ENCODE results near the gene RAB10. TPM values are rescaled to one million over a fixed set of nuclear protein-coding genes. Genes with fewer than 3 reads are reported as not detected.

Gene RAB10
- total RNA-seq, 1 experiment from 2014 or later: 130 TPM

DNA sequence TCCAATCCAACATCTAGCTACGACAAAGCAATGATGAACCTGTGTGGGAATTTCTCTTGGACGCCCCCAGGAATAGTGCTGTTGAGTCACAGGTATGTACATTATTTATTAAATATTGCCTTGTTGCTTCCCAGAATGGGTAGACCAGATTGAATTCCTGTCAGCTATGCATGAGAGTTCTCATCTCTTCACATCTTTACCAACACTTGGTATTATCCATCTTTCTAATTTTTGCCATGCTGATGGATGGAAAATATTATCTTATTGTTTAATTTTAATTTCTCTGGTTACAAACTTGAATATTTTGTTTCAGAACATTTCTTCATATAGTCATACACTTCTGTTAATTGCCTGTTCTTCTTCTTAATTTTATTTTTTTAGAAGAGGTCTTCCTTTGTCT is 9.6 kb upstream of the RAB10 start:
- no peaks in the 10 kb centered on the region for H3K27me3 ChIP-seq (ENCODE audit: insufficient read depth, low read length)
- no peak overlapping the region for H4K5ac ChIP-seq (ENCODE audit: insufficient read length, low read depth, low read length)
- H3K14ac ChIP-seq (ENCODE audit: insufficient read depth, low read length): no peak overlapping the region
- no peaks in the 10 kb centered on the region for H3K36me3 Mint-ChIP-seq (ENCODE audit: insufficient read depth in 1 of 3, low read depth in 3 of 3)
- no peak overlapping the region for H3K27ac Mint-ChIP-seq
- H2AFZ ChIP-seq (ENCODE audit: low read length): no peak overlapping the region
- H2BK120ac ChIP-seq (ENCODE audit: low read depth, low read length, poor library complexity, severe bottlenecking): no peak overlapping the region
- no peak overlapping the region for H3K23ac ChIP-seq (ENCODE audit: insufficient read length, low read depth, low read length)
- H3K4me1 Mint-ChIP-seq: peaks cover 3% of the 10 kb centered on the region in 2 experiments; a peak in 2 of 4 replicates
- H3K9me3 ChIP-seq (ENCODE audit: control insufficient read depth, low read depth, low read length): no peaks in the 10 kb centered on the region
- H4K8ac ChIP-seq (replicated peaks; ENCODE audit: insufficient read length, low read depth, low read length): no peak overlapping the region
- no peak overlapping the region for H3K4me3 Mint-ChIP-seq
- H2BK15ac ChIP-seq (ENCODE audit: low read depth, low read length): no peak overlapping the region
- H3T11ph ChIP-seq (ENCODE audit: low read length): no peak overlapping the region
- H3K56ac ChIP-seq (ENCODE audit: insufficient read length, low read depth, low read length): no peak overlapping the region
- no peak overlapping the region for H4K91ac ChIP-seq (ENCODE audit: insufficient read length, low read depth, low read length)
- H3K9ac ChIP-seq (ENCODE audit: extremely low read depth, insufficient read length, low read length): no peak overlapping the region
- no peaks in the 10 kb centered on the region for H4K20me1 ChIP-seq (ENCODE audit: control insufficient read depth, insufficient read depth, insufficient read length)
- no peak overlapping the region for H2BK20ac ChIP-seq (ENCODE audit: low read depth, low read length, poor library complexity, severe bottlenecking)
- no peaks in the 10 kb centered on the region; the same call in 1 of the 2 replicates for H3K27me3 Mint-ChIP-seq (ENCODE audit: low read depth)
- no peak overlapping the region for H2BK12ac ChIP-seq (ENCODE audit: insufficient read length, low read depth, low read length)
- H3K79me1 ChIP-seq (ENCODE audit: insufficient read depth, low read depth, low read length, poor library complexity, severe bottlenecking): no peaks in the 10 kb centered on the region
- TF ChIP-seq, protein P1, sequence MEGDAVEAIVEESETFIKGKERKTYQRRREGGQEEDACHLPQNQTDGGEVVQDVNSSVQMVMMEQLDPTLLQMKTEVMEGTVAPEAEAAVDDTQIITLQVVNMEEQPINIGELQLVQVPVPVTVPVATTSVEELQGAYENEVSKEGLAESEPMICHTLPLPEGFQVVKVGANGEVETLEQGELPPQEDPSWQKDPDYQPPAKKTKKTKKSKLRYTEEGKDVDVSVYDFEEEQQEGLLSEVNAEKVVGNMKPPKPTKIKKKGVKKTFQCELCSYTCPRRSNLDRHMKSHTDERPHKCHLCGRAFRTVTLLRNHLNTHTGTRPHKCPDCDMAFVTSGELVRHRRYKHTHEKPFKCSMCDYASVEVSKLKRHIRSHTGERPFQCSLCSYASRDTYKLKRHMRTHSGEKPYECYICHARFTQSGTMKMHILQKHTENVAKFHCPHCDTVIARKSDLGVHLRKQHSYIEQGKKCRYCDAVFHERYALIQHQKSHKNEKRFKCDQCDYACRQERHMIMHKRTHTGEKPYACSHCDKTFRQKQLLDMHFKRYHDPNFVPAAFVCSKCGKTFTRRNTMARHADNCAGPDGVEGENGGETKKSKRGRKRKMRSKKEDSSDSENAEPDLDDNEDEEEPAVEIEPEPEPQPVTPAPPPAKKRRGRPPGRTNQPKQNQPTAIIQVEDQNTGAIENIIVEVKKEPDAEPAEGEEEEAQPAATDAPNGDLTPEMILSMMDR (conservative IDR thresholded peaks at IDR 0.05): no peak
- WGBS (ENCODE audit: extremely low coverage, insufficient read length, low lambda C conversion rate): no CpG with 5 or more reads among the region's 2 CpGs
- H2BK5ac ChIP-seq (ENCODE audit: insufficient read length, low read length): no peak overlapping the region
- H3K4ac ChIP-seq (ENCODE audit: low read depth, low read length): no peak overlapping the region
- no peak overlapping the region for H2AK5ac ChIP-seq (ENCODE audit: insufficient read length, low read length)
- no peaks in the 10 kb centered on the region; a peak in 3 of 5 replicates for H3K9me3 Mint-ChIP-seq
- H3K23me2 ChIP-seq (ENCODE audit: insufficient read length, low read depth, low read length, poor library complexity, severe bottlenecking): no peaks in the 10 kb centered on the region
- H3K27ac ChIP-seq (ENCODE audit: insufficient read length, low read depth, low read length): no peak overlapping the region
- DNase-seq: no peak
- no peak overlapping the region for H3K18ac ChIP-seq (ENCODE audit: insufficient read length, low read depth, low read length)
- no peaks in the 10 kb centered on the region for H3K4me1 ChIP-seq (ENCODE audit: insufficient read depth, low read length)
- no peaks in the 10 kb centered on the region for H3K79me2 ChIP-seq (ENCODE audit: insufficient read depth, low read length)
- no peak overlapping the region for H3K4me2 ChIP-seq (ENCODE audit: insufficient read depth, insufficient read length, low read length)

All from H9 (cell line).